ENCODE results near the gene GCN1.

- no peak for TF ChIP-seq EZH2phosphoT487 (IDR thresholded peaks at IDR 0.05; ENCODE audit: low read depth)
- no peak for TF ChIP-seq CTCF (IDR thresholded peaks at IDR 0.05; ENCODE audit: low read depth, low read length)
Measured at GRCh38 chr12:120241561-120242274, 47.2 kb upstream of the GCN1 start.

Data from OCI-LY3 (cell line).